ENCODE measurements around the gene ERAL1. TPM values are rescaled to one million over a fixed set of nuclear protein-coding genes. Genes with fewer than 3 reads are reported as not detected.

Gene ERAL1
- 10 to 100 TPM; 48.6 to 68.1 TPM for total RNA-seq

DNA sequence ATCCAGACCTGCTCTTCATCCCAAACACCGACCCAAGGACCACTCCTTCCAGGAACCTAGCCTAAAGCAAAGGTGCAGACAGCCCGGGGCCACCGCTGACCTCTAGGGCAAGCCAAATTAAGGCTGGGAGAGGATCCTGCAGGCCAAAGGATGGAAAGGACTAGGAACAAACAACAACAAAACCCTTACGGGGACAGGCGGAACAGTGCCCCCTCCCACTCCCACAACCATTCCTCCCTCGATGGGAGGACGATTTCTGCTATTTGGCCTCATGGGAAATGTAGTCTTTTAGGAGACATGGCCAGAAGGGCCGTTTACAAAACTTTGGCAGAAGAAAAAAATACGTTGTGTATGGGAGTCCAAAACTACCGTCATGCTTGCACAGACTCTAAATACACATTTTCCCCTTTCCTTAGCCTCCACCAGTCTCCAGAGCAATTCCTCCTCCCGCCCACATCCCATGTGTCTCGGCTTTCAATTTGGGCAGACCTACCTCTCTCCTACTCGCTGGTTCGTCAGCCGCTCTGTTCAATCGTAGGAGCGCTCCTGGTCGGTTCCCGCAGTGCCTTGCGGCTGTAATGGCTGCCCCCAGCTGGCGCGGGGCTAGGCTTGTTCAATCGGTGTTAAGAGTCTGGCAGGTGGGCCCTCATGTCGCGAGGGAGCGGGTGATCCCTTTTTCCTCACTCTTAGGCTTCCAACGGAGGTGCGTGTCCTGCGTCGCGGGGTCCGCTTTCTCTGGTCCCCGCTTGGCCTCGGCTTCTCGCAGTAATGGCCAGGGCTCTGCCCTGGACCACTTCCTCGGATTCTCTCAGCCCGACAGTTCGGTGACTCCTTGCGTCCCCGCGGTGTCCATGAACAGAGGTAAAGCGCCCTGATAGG lies at the start of gene ERAL1:
Gene ERAL1 (plus strand): TSS at position 560 of the 879 bp plus-strand sequence. CDS start 19 bp downstream, at position 579.
- peak; percentile 99 to 100 for ATAC-seq (replicated peaks in 1 of 2)
- Mint-ChIP-seq H3K9me3 (no peaks in the 10 kb centered on the region), H3K4me3 (peak within 1 kb of the TSS; percentile 90 to 97), H3K27me3 (ENCODE audit: low read depth) (no peaks in the 10 kb centered on the region), H3K27ac (peak within 1 kb of the TSS; percentile 90), H3K4me1 (ENCODE audit: low read depth) (peaks cover 44% of the 10 kb centered on the region), H3K36me3 (ENCODE audit: insufficient read depth in 2 of 2) (peaks cover 8 to 20% of the 10 kb centered on the region in 2 donors)
- peak; percentile 83 to 89 for DNase-seq

DNA sequence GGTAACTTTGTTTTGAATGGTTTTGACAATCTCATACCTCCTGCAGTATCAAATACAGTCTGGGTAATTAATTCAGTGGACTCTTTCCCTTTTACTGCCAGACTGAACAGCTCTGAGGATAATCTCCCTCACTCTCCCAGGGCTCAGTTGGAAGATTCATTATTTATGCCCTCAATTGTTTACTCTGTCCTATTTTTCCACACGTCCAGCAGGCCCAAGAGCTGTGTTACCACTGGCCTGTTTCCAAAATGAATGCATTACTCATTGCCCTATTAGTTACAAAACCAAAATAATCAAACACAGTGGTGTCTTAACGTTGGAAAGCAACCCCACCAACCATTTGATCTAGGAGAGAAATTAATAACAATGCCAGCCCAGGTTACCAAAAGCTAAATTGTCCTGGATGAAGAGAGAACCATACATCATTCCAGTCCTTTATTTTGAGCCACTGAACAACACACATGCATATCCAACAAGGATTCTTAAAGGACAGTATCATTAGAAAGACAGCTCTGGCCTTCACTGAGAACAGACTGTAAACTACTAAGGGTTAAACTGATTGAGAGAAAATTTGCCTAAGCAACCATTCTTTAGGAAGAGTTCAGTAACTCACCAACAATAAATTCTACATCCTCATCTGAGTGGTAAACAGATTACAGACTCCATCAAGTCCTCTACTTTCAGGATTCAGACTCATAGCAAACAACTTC lies 46.7 kb upstream of the ERAL1 start:
- Mint-ChIP-seq H3K9me3 (no peaks in the 10 kb centered on the region), H3K4me3 (peak overlapping the region in 1 of 2 donors; percentile 31), H3K36me3 (ENCODE audit: insufficient read depth in 2 of 2) (peaks cover 1 to 19% of the 10 kb centered on the region in 2 donors), H3K27me3 (ENCODE audit: low read depth) (no peaks in the 10 kb centered on the region), H3K27ac (peak overlapping the region; percentile 25), H3K4me1 (ENCODE audit: low read depth) (peaks cover 54% of the 10 kb centered on the region)
- DNase-seq (no peak), ATAC-seq (replicated peaks in 1 of 2) (no peak)

DNA sequence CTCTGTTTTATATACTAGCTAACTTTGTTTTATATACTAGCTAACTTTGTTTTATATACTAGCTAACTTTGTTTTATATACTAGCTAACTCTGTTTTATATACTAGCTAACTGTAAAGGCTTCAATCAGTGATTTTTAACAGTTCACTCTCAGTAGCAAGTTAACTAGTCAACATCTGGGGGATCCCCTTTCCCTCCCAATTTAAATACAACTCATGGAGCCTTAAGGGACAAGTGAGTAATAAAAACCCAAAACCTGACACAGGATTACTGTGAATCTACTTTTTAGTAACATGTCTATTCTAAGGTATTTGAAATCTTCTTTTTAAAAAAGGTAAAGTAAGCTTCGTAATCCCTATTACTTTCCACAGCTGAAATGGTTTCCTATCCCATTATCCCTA lies 44.4 kb upstream of the ERAL1 start:
- Mint-ChIP-seq H3K27me3 (ENCODE audit: low read depth) (no peaks in the 10 kb centered on the region), H3K27ac (peak overlapping the region; percentile 94), H3K9me3 (no peaks in the 10 kb centered on the region), H3K36me3 (ENCODE audit: insufficient read depth in 2 of 2) (peaks cover 0 to 16% of the 10 kb centered on the region in 2 donors), H3K4me3 (peak overlapping the region; percentile 90 to 99), H3K4me1 (ENCODE audit: low read depth) (peaks cover 58% of the 10 kb centered on the region)
- DNase-seq (peak in 1 of 2 donors; percentile 12), ATAC-seq (replicated peaks in 1 of 2) (peak; percentile 54 to 59)

DNA sequence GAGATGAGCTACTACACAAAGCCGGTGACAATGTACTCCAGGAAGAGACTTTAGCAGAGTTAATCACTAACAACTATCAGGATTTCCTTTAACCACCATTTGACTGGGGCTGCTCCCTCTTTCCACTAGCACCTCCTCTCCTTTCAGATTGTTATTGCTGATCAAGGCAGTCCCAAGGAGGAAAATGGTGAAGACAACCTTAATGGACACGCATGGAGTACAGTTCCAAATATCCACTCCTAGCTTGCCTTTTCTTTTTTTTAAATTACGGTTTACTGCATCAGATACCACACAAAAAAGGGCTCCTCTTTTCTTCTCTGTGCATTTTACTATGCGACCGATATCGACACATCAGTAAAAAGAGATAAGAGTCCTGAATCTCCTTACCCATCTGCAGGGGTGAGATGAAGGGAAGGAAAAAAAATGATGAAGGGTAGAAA lies 43.1 kb upstream of the ERAL1 start:
- H3K27me3 Mint-ChIP-seq (ENCODE audit: low read depth): no peaks in the 10 kb centered on the region
- peaks cover 0 to 11% of the 10 kb centered on the region in 2 donors for H3K36me3 Mint-ChIP-seq (ENCODE audit: insufficient read depth in 2 of 2)
- peaks cover 59% of the 10 kb centered on the region for H3K4me1 Mint-ChIP-seq (ENCODE audit: low read depth)
- H3K4me3 Mint-ChIP-seq: peak overlapping the region; percentile 90 to 99
- peak overlapping the region; percentile 94 for H3K27ac Mint-ChIP-seq
- ATAC-seq (replicated peaks in 1 of 2) (no peak), DNase-seq (peak in 1 of 2 donors; percentile 8)
- no peaks in the 10 kb centered on the region for H3K9me3 Mint-ChIP-seq

GRCh38 chr17:28812091-28812747 lies 42.6 kb upstream of the ERAL1 start:
- Mint-ChIP-seq H3K4me1 (ENCODE audit: low read depth) (peaks cover 62% of the 10 kb centered on the region), H3K27ac (peak overlapping the region; percentile 94), H3K36me3 (ENCODE audit: insufficient read depth in 2 of 2) (peaks cover 0 to 10% of the 10 kb centered on the region in 2 donors), H3K9me3 (no peaks in the 10 kb centered on the region), H3K4me3 (peak overlapping the region; percentile 90 to 99), H3K27me3 (ENCODE audit: low read depth) (no peaks in the 10 kb centered on the region)
- DNase-seq (peak; percentile 97 to 99), ATAC-seq (replicated peaks in 1 of 2) (peak; percentile 99)

GRCh38 chr17:28812748-28813377 lies 42.0 kb upstream of the ERAL1 start:
- H3K4me3 Mint-ChIP-seq: peak overlapping the region; percentile 90 to 99
- peaks cover 0 to 7% of the 10 kb centered on the region in 2 donors for H3K36me3 Mint-ChIP-seq (ENCODE audit: insufficient read depth in 2 of 2)
- H3K9me3 Mint-ChIP-seq: no peaks in the 10 kb centered on the region
- no peak for DNase-seq
- H3K27me3 Mint-ChIP-seq (ENCODE audit: low read depth): no peaks in the 10 kb centered on the region
- peaks cover 56% of the 10 kb centered on the region for H3K4me1 Mint-ChIP-seq (ENCODE audit: low read depth)
- peak overlapping the region; percentile 89 for H3K27ac Mint-ChIP-seq
- peak; percentile 23 to 36 for ATAC-seq (replicated peaks in 1 of 2)

DNA sequence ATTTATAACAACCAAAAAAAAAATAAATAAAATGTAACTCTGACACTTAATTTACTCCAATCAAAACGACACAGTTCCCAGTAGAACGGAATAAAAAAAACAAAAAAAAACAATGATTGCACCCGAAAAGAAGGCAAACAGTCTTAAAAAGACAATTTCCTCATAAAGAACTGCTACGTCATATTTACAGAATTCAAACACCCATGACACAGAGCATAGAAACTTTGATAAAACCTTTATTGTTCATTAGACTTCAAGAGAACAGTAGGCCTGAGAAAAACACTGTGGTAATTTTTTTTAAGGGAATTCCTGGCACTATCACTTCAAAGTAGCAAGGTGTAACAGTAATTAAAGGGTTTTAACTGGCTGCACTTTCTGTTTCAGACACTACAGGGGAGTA lies 38.3 kb upstream of the ERAL1 start:
- H3K36me3 Mint-ChIP-seq (ENCODE audit: insufficient read depth in 2 of 2): no peaks in the 10 kb centered on the region
- ATAC-seq (replicated peaks in 1 of 2) (no peak), DNase-seq (no peak)
- H3K27me3 Mint-ChIP-seq (ENCODE audit: low read depth): no peaks in the 10 kb centered on the region
- H3K9me3 Mint-ChIP-seq: no peaks in the 10 kb centered on the region
- H3K27ac Mint-ChIP-seq: peak overlapping the region; percentile 7
- H3K4me3 Mint-ChIP-seq: peak overlapping the region in 1 of 2 donors; percentile 47
- H3K4me1 Mint-ChIP-seq (ENCODE audit: low read depth): peaks cover 28% of the 10 kb centered on the region

DNA sequence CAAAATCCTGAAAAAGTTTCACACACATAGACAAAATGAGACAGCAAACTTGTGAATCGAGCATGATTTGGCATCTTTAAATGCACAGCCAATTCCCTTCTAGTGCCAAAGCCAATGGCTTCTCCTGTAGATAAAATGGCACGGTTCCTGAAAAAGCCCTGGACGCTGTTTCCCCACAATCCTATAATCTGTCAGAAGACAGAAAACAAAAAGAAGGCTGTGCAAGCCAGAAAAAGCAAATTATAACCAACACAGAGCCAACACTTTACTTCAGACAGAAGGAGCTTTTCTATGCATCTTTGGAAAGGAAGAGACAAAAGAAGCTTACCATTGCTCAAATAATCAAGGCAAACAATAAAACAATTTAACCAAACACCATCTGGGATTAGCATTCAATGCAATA lies 36.0 kb upstream of the ERAL1 start:
- no peaks in the 10 kb centered on the region for H3K36me3 Mint-ChIP-seq (ENCODE audit: insufficient read depth in 2 of 2)
- no peak for DNase-seq
- ATAC-seq (replicated peaks in 1 of 2): no peak
- H3K4me3 Mint-ChIP-seq: no peak overlapping the region
- H3K27ac Mint-ChIP-seq: peak overlapping the region; percentile 20
- H3K27me3 Mint-ChIP-seq (ENCODE audit: low read depth): no peaks in the 10 kb centered on the region
- H3K9me3 Mint-ChIP-seq: no peaks in the 10 kb centered on the region
- peaks cover 17% of the 10 kb centered on the region for H3K4me1 Mint-ChIP-seq (ENCODE audit: low read depth)

DNA sequence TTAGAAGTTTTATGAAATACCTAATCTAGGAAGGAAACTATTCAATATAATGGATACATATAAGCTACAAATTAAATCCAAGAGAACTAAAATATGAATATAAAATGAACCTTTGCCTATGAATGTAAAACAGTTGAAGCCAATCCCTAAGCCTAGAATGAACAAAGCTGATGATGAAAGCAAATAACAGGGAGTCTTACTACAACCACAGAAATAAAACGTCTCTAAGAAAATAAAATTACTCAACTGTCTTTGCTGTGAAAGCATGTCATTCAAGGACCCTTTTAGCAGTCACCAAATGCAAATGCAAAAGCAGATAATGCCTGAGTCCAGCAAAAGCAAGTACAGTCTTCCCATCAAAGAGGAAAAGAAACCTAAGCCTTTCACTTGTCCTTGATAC lies 35.2 kb upstream of the ERAL1 start:
- no peak for ATAC-seq (replicated peaks in 1 of 2)
- H3K4me1 Mint-ChIP-seq (ENCODE audit: low read depth): peaks cover 17% of the 10 kb centered on the region
- no peaks in the 10 kb centered on the region for H3K36me3 Mint-ChIP-seq (ENCODE audit: insufficient read depth in 2 of 2)
- no peak overlapping the region for H3K27ac Mint-ChIP-seq
- DNase-seq: no peak
- no peak overlapping the region for H3K4me3 Mint-ChIP-seq
- H3K9me3 Mint-ChIP-seq: no peaks in the 10 kb centered on the region
- no peaks in the 10 kb centered on the region for H3K27me3 Mint-ChIP-seq (ENCODE audit: low read depth)

GRCh38 chr17:28827672-28828071 lies 27.1 kb upstream of the ERAL1 start:
- Mint-ChIP-seq H3K9me3 (no peaks in the 10 kb centered on the region), H3K27me3 (ENCODE audit: low read depth) (no peaks in the 10 kb centered on the region), H3K36me3 (ENCODE audit: insufficient read depth in 2 of 2) (peaks cover 3 to 8% of the 10 kb centered on the region in 2 donors), H3K4me3 (no peak overlapping the region), H3K27ac (peak overlapping the region; percentile 85), H3K4me1 (ENCODE audit: low read depth) (peaks cover 5% of the 10 kb centered on the region)
- no peak for DNase-seq
- ATAC-seq (replicated peaks in 1 of 2): no peak

DNA sequence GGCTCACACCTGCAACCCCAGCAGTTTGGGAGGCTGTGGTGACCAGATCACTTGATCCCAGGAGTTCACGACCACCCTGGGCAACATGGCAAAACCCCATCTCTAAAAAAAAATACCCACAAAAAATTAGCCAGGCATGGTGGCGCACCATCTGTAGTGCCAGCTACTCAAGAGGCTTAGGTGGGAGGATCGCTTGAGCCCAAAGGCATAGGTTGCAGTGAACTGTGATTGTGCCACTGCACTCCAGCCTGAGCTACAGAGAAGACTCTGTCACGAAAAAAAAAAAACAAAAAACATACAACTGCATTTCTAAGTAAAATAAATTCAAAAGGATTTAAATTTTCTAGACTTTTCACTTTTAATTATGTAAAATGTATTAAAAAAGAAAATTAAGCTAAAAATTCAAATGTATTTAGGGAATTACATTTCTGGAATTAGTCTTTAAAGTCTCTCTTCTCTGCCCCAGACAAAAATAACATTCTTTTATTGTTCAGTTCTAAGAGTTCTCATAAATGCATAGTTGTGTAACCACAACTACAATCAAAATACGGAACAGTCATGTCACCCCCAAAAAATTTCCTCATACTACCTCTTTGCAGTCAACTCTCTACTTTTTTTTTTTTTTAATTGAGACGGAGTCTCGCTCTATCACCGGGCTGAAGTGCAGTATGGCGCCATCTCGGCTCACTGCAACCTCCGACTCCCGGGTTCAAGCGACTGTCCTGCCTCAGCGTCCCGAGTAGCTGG lies 26.3 kb upstream of the ERAL1 start:
- no peaks in the 10 kb centered on the region for H3K27me3 Mint-ChIP-seq (ENCODE audit: low read depth)

GRCh38 chr17:28834420-28834819 lies 20.4 kb upstream of the ERAL1 start:
- H3K36me3 Mint-ChIP-seq (ENCODE audit: insufficient read depth in 2 of 2): peaks cover 11 to 12% of the 10 kb centered on the region in 2 donors
- H3K27ac Mint-ChIP-seq: no peak overlapping the region
- H3K9me3 Mint-ChIP-seq: no peaks in the 10 kb centered on the region
- ATAC-seq (replicated peaks in 1 of 2) (no peak), DNase-seq (no peak)
- no peaks in the 10 kb centered on the region for H3K4me1 Mint-ChIP-seq (ENCODE audit: low read depth)
- no peak overlapping the region for H3K4me3 Mint-ChIP-seq
- no peaks in the 10 kb centered on the region for H3K27me3 Mint-ChIP-seq (ENCODE audit: low read depth)

More for the DNA sequence above, 26.3 kb upstream of the ERAL1 start:
- Mint-ChIP-seq H3K9me3 (no peaks in the 10 kb centered on the region), H3K27ac (no peak overlapping the region), H3K4me3 (no peak overlapping the region), H3K36me3 (ENCODE audit: insufficient read depth in 2 of 2) (peaks cover 3 to 8% of the 10 kb centered on the region in 2 donors), H3K4me1 (ENCODE audit: low read depth) (peaks cover 5% of the 10 kb centered on the region)
- DNase-seq: no peak
- ATAC-seq (replicated peaks in 1 of 2): no peak
